WTC11 (cell line): ENCODE measurements around the gene SFT2D1.

Experiments used
- ESRRA ChIP-seq: sonication (generic); formaldehyde crosslinking; IDR thresholded peaks from 2 replicates; pipeline ENCODE4 v1.8.1; 2022; ENCODE audit warnings: mild to moderate bottlenecking, missing genetic modification reagents, borderline replicate concordance
- FOXJ3 ChIP-seq: sonication (generic); formaldehyde crosslinking; IDR thresholded peaks from 2 replicates; pipeline ENCODE4 v1.9.0; 2021; ENCODE audit warnings: missing genetic modification reagents, mild to moderate bottlenecking, borderline replicate concordance
- GTF2I ChIP-seq: fragments of 250-450 bp; sonication (Bioruptor Pico); conservative IDR thresholded peaks from 2 replicates; pipeline ENCODE4 v1.4.0; 2021; ENCODE audit warnings: mild to moderate bottlenecking
- JAZF1 ChIP-seq: fragments of 250-450 bp; sonication (Bioruptor Pico); IDR thresholded peaks from 2 replicates; pipeline ENCODE4 v1.9.0; 2021; ENCODE audit warnings: moderate library complexity, mild to moderate bottlenecking, inconsistent platforms
- NFE2L1 ChIP-seq: sonication (generic); formaldehyde crosslinking; IDR thresholded peaks from 2 replicates; pipeline ENCODE4 v1.8.1; 2023; ENCODE audit warnings: missing genetic modification reagents
- NR2C2 ChIP-seq: sonication (generic); formaldehyde crosslinking; IDR thresholded peaks from 2 replicates; pipeline ENCODE4 v1.8.0; 2022; ENCODE audit warnings: mild to moderate bottlenecking, missing genetic modification reagents
- SP1 ChIP-seq: sonication (generic); formaldehyde crosslinking; conservative IDR thresholded peaks from 2 replicates; pipeline ENCODE4 v1.8.1; 2022; ENCODE audit warnings: missing genetic modification reagents
- TF ChIP-seq, protein P1 (sequence below): fragments of 200-600 bp; IDR thresholded peaks from 2 replicates; pipeline ENCODE4 v1.8.0; 2022; ENCODE audit warnings: antibody characterized with exemption
- TF ChIP-seq, protein P2 (sequence below): sonication (generic); formaldehyde crosslinking; IDR thresholded peaks from 2 replicates; pipeline ENCODE4 v1.8.0; 2022; ENCODE audit warnings: mild to moderate bottlenecking, missing genetic modification reagents
- TF ChIP-seq, protein P3 (sequence below): sonication (generic); formaldehyde crosslinking; IDR thresholded peaks from 2 replicates; pipeline ENCODE4 v1.8.1; 2023; ENCODE audit warnings: mild to moderate bottlenecking, missing genetic modification reagents, moderate library complexity
- TF ChIP-seq, protein P4 (sequence below): sonication (generic); formaldehyde crosslinking; IDR thresholded peaks from 2 replicates; pipeline ENCODE4 v1.8.1; 2022; ENCODE audit warnings: low read depth, mild to moderate bottlenecking, moderate library complexity, missing genetic modification reagents, borderline replicate concordance

DNA sequence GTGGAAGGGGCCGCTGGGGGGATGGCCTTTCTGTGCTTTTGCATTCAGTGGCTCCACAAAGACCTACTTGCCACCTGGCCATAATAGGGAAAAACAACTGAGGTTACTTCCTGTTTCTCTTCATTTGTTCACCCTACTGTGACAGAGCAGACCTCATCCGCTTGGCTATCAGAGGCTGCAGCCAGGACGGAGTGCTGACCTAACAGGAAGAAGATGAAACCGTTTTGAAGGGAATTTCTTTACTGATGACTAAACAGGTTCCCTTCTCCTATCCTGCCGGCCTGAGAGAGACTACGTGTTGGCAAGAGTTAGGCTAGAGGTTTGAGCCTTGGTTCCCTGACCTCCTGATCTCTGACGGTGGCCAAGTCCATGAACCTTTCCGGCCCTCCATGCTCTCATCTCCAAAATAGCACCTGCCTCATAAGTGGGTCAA lies 55.5 kb downstream of the SFT2D1 start:
- TF ChIP-seq, protein P1, sequence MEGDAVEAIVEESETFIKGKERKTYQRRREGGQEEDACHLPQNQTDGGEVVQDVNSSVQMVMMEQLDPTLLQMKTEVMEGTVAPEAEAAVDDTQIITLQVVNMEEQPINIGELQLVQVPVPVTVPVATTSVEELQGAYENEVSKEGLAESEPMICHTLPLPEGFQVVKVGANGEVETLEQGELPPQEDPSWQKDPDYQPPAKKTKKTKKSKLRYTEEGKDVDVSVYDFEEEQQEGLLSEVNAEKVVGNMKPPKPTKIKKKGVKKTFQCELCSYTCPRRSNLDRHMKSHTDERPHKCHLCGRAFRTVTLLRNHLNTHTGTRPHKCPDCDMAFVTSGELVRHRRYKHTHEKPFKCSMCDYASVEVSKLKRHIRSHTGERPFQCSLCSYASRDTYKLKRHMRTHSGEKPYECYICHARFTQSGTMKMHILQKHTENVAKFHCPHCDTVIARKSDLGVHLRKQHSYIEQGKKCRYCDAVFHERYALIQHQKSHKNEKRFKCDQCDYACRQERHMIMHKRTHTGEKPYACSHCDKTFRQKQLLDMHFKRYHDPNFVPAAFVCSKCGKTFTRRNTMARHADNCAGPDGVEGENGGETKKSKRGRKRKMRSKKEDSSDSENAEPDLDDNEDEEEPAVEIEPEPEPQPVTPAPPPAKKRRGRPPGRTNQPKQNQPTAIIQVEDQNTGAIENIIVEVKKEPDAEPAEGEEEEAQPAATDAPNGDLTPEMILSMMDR: no peak
- TF ChIP-seq SP1 (CRISPR knock-in tag): no peak
- TF ChIP-seq ESRRA: no peak
- TF ChIP-seq GTF2I: no peak
- TF ChIP-seq, protein P2, sequence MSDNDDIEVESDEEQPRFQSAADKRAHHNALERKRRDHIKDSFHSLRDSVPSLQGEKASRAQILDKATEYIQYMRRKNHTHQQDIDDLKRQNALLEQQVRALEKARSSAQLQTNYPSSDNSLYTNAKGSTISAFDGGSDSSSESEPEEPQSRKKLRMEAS: no peak
- TF ChIP-seq JAZF1 (CRISPR knock-in tag): no peak
- no peak for TF ChIP-seq NFE2L1 (CRISPR knock-in tag)
- TF ChIP-seq, protein P3, sequence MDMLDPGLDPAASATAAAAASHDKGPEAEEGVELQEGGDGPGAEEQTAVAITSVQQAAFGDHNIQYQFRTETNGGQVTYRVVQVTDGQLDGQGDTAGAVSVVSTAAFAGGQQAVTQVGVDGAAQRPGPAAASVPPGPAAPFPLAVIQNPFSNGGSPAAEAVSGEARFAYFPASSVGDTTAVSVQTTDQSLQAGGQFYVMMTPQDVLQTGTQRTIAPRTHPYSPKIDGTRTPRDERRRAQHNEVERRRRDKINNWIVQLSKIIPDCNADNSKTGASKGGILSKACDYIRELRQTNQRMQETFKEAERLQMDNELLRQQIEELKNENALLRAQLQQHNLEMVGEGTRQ (CRISPR knock-in tag): no peak
- no peak for TF ChIP-seq FOXJ3 (CRISPR knock-in tag)
- TF ChIP-seq, protein P4, sequence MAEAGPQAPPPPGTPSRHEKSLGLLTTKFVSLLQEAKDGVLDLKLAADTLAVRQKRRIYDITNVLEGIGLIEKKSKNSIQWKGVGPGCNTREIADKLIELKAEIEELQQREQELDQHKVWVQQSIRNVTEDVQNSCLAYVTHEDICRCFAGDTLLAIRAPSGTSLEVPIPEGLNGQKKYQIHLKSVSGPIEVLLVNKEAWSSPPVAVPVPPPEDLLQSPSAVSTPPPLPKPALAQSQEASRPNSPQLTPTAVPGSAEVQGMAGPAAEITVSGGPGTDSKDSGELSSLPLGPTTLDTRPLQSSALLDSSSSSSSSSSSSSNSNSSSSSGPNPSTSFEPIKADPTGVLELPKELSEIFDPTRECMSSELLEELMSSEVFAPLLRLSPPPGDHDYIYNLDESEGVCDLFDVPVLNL (CRISPR knock-in tag): no peak
- no peak for TF ChIP-seq NR2C2 (CRISPR knock-in tag)
